Liver (tissue), 9 donors: ENCODE results near the gene CHADL. TPM values are rescaled to one million over a fixed set of nuclear protein-coding genes. Genes with fewer than 3 reads are reported as not detected.

Source experiments
- DNase-seq: peaks from one replicate; pipeline ENCODE4 v3.0.0-alpha.2; 2017; ENCODE audit warnings: low spot score
- H3K27ac ChIP-seq, 2 donors: one replicate each; pipeline ENCODE4 v1.7.0; 2013; ENCODE audit warnings: inconsistent platforms in 2 of 2, low read length in 2 of 2, control low read depth in 1 of 2, low read depth in 1 of 2, mild to moderate bottlenecking in 1 of 2
- H3K27me3 ChIP-seq, 4 donors: one replicate each; pipeline versions ENCODE4 v1.6.1 to v1.7.0; 2013; ENCODE audit warnings: low read length in 3 of 4, inconsistent platforms in 1 of 4, mild to moderate bottlenecking in 1 of 4, moderate library complexity in 1 of 4; ENCODE audit not compliant: control insufficient read depth in 4 of 4, insufficient read depth in 4 of 4
- H3K36me3 ChIP-seq, 4 donors: one replicate each; pipeline versions ENCODE4 v1.6.1 to v1.7.0; 2013; ENCODE audit warnings: low read length in 3 of 4, mild to moderate bottlenecking in 3 of 4, low read depth in 1 of 4, moderate library complexity in 1 of 4; ENCODE audit not compliant: control insufficient read depth in 4 of 4, insufficient read depth in 3 of 4
- H3K4me1 ChIP-seq, 4 donors: one replicate each; pipeline versions ENCODE4 v1.6.1 to v1.7.0; 2013; ENCODE audit warnings: low read length in 3 of 4, mild to moderate bottlenecking in 3 of 4, moderate library complexity in 1 of 4; ENCODE audit not compliant: control insufficient read depth in 4 of 4, insufficient read depth in 4 of 4
- H3K4me3 ChIP-seq, 3 donors: one replicate each; pipeline versions ENCODE4 v1.6.1 to v1.7.0; 2013; ENCODE audit warnings: low read length in 3 of 3, control low read depth in 1 of 3, low read depth in 1 of 3, mild to moderate bottlenecking in 1 of 3
- H3K9ac ChIP-seq, 2 donors: one replicate each; pipeline ENCODE4 v1.7.0; 2013; ENCODE audit warnings: low read length in 2 of 2, mild to moderate bottlenecking in 2 of 2, moderate library complexity in 2 of 2, control low read depth in 1 of 2, low read depth in 1 of 2
- H3K9me3 ChIP-seq, 4 donors: one replicate each; pipeline versions ENCODE4 v1.6.1 to v1.7.0; 2013; ENCODE audit warnings: low read length in 3 of 4; ENCODE audit not compliant: control insufficient read depth in 4 of 4
- FOXA1 ChIP-seq: IDR thresholded peaks from 2 replicates; pipeline ENCODE4 v1.6.1; 2016; ENCODE audit warnings: antibody characterized with exemption
- FOXA2 ChIP-seq: IDR thresholded peaks from 2 replicates; pipeline ENCODE4 v1.6.1; 2016; ENCODE audit warnings: antibody characterized with exemption
- GABPA ChIP-seq, 2 donors: IDR thresholded peaks in 1 of 2; conservative IDR thresholded peaks in 1 of 2; 2 replicates each; pipeline ENCODE4 v1.6.1; 2016; ENCODE audit warnings: antibody characterized with exemption in 2 of 2, mild to moderate bottlenecking in 1 of 2, moderate library complexity in 1 of 2
- HNF4A ChIP-seq, 2 donors: conservative IDR thresholded peaks; 2 replicates each; pipeline ENCODE4 v1.6.1; 2016; ENCODE audit warnings: antibody characterized with exemption in 2 of 2, mild to moderate bottlenecking in 2 of 2
- NR2F2 ChIP-seq: IDR thresholded peaks from 2 replicates; pipeline ENCODE4 v1.6.1; 2016; ENCODE audit warnings: antibody characterized with exemption
- RAD21 ChIP-seq, 2 donors: IDR thresholded peaks; 2 replicates each; pipeline ENCODE4 v1.6.1; 2016; ENCODE audit warnings: antibody characterized with exemption in 2 of 2, mild to moderate bottlenecking in 2 of 2
- RXRA ChIP-seq, 2 donors: IDR thresholded peaks; 2 replicates each; pipeline ENCODE4 v1.6.1; 2017 to 2018; ENCODE audit warnings: antibody characterized with exemption in 2 of 2, mild to moderate bottlenecking in 1 of 2
- TAF1 ChIP-seq: conservative IDR thresholded peaks from 2 replicates; pipeline ENCODE4 v1.6.1; 2016; ENCODE audit warnings: antibody characterized with exemption, mild to moderate bottlenecking
- WGBS: extraction: QIAGEN DNeasy Blood & Tissue Kit; methylation state at CpG from one replicate; pipeline ENCODE4 v1.1.7; 2013; 5-methylcytosine and 5-hydroxymethylcytosine counted together
- polyA plus RNA-seq, 2 donors: library from polyadenylated mRNA; stranded (reverse) in 1 of 2; unstranded in 1 of 2; fragments of 200-250 nt in 1 of 2; fragments of >200 nt in 1 of 2; fragmentation: Nextera tagmentation in 1 of 2; extraction: Ambion mirVana in 1 of 2; gene quantifications; one replicate each; pipeline versions ENCODE4 v1.2.1 to v1.2.3, GENCODE V29; 2013 to 2015
- total RNA-seq, 2 donors: library from RNA; depleted of rRNA; stranded (reverse); fragments of >200 nt; gene quantifications; one replicate each; pipeline ENCODE4 v1.2.3, GENCODE V29; 2014
- TF ChIP-seq, protein P1 (sequence below): IDR thresholded peaks from 2 replicates; pipeline ENCODE4 v1.6.1; 2016; ENCODE audit warnings: antibody characterized with exemption
- TF ChIP-seq, protein P2 (sequence below): IDR thresholded peaks from 2 replicates; pipeline ENCODE4 v1.6.1; 2016; ENCODE audit warnings: antibody characterized with exemption, mild to moderate bottlenecking
- TF ChIP-seq, protein P3 (sequence below): fragments of 150-350 bp; IDR thresholded peaks from 2 replicates; pipeline ENCODE4 v1.5.1; 2017; ENCODE audit warnings: improper control_type of control experiment, low read depth, low read length; ENCODE audit not compliant: missing input control
- TF ChIP-seq, protein P4 (sequence below): IDR thresholded peaks from 2 replicates; pipeline ENCODE4 v1.6.1; 2016; ENCODE audit warnings: antibody characterized with exemption
- donor health status: healthy.
- donor health status: healthy.
- donor health status: healthy.
- donor health status: healthy.
- donor health status: healthy.

CHADL gene
- total and polyA plus RNA-seq, 4 donors: 0.51 to 1.0 (median 0.62) TPM

DNA sequence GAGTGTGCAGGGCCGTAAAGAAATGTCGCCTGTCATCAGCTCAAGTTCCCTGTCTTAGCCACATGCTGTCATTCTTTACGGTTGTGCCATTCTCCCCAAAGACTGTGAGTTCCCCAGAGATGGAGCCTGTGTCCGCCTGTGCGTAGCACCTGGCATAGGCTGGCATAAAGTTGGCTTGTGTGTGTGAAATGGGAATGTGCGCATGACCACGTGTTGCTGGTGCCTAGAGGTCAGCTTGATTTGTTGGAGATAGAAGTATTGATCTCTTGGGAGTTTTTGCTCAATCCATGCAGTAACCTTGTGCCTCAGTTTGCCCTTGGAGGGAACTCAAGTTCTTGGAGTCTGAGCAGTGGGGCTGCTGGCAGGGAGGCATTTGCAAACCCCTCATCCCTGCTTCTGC is 9.4 kb downstream of the CHADL start:
- H3K9me3 ChIP-seq: no peaks in the 10 kb centered on the region
- no peaks in the 10 kb centered on the region for H3K27me3 ChIP-seq
- no peak overlapping the region for H3K27ac ChIP-seq
- DNase-seq: no peak
- peaks cover 5 to 16% (median 8%) of the 10 kb centered on the region in 4 donors for H3K36me3 ChIP-seq
- WGBS: 73% methylated on average over 7 of the region's 7 CpGs
- no peak overlapping the region for H3K9ac ChIP-seq
- H3K4me3 ChIP-seq: no peak overlapping the region
- TF ChIP-seq RXRA (IDR thresholded peaks at IDR 0.05) (peak; percentile 44 to 55), HNF4A (conservative IDR thresholded peaks at IDR 0.05) (peak; percentile 21 to 23), FOXA2 (no peak), RAD21 (IDR thresholded peaks at IDR 0.05) (peak in 1 of 2 donors; percentile 18)
- peaks cover 3 to 37% (median 24%) of the 10 kb centered on the region in 4 donors for H3K4me1 ChIP-seq

DNA sequence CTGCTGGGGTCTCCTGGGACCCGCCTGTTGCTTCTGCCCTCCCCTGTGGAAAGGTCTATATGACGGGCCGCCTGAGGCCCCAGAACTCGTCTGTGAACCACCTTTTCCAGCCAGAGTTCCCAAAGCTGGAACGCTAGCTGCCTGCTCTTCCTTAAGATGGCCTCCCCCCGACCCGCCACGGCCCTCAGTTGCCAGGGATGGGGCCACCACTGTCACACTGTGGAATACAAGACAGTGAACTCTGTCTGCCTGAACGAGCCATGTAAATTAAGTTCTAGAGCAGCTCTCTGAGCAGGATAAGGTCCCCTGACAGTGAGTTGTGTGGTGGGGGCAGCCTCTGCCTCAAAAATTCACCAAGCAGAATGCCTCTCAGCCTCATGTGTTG is 10.3 kb downstream of the CHADL start:
- WGBS: 94% methylated on average over 9 of the region's 9 CpGs
- Histone ChIP-seq H3K4me3 (no peak overlapping the region), H3K9ac (no peak overlapping the region), H3K27me3 (no peaks in the 10 kb centered on the region), H3K27ac (no peak overlapping the region), H3K4me1 (peaks cover 3 to 30% (median 21%) of the 10 kb centered on the region in 4 donors), H3K9me3 (no peaks in the 10 kb centered on the region), H3K36me3 (peaks cover 5 to 24% (median 13%) of the 10 kb centered on the region in 4 donors)
- DNase-seq: no peak
- TF ChIP-seq GABPA (IDR thresholded peaks at IDR 0.05 in 1 of 2, conservative IDR thresholded peaks at IDR 0.05 in 1 of 2): no peak
- TF ChIP-seq, protein P1, sequence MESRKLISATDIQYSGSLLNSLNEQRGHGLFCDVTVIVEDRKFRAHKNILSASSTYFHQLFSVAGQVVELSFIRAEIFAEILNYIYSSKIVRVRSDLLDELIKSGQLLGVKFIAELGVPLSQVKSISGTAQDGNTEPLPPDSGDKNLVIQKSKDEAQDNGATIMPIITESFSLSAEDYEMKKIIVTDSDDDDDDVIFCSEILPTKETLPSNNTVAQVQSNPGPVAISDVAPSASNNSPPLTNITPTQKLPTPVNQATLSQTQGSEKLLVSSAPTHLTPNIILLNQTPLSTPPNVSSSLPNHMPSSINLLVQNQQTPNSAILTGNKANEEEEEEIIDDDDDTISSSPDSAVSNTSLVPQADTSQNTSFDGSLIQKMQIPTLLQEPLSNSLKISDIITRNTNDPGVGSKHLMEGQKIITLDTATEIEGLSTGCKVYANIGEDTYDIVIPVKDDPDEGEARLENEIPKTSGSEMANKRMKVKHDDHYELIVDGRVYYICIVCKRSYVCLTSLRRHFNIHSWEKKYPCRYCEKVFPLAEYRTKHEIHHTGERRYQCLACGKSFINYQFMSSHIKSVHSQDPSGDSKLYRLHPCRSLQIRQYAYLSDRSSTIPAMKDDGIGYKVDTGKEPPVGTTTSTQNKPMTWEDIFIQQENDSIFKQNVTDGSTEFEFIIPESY: no peak
- TF ChIP-seq, protein P2, sequence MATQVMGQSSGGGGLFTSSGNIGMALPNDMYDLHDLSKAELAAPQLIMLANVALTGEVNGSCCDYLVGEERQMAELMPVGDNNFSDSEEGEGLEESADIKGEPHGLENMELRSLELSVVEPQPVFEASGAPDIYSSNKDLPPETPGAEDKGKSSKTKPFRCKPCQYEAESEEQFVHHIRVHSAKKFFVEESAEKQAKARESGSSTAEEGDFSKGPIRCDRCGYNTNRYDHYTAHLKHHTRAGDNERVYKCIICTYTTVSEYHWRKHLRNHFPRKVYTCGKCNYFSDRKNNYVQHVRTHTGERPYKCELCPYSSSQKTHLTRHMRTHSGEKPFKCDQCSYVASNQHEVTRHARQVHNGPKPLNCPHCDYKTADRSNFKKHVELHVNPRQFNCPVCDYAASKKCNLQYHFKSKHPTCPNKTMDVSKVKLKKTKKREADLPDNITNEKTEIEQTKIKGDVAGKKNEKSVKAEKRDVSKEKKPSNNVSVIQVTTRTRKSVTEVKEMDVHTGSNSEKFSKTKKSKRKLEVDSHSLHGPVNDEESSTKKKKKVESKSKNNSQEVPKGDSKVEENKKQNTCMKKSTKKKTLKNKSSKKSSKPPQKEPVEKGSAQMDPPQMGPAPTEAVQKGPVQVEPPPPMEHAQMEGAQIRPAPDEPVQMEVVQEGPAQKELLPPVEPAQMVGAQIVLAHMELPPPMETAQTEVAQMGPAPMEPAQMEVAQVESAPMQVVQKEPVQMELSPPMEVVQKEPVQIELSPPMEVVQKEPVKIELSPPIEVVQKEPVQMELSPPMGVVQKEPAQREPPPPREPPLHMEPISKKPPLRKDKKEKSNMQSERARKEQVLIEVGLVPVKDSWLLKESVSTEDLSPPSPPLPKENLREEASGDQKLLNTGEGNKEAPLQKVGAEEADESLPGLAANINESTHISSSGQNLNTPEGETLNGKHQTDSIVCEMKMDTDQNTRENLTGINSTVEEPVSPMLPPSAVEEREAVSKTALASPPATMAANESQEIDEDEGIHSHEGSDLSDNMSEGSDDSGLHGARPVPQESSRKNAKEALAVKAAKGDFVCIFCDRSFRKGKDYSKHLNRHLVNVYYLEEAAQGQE: no peak
- no peak for TF ChIP-seq TAF1
- TF ChIP-seq, protein P3, sequence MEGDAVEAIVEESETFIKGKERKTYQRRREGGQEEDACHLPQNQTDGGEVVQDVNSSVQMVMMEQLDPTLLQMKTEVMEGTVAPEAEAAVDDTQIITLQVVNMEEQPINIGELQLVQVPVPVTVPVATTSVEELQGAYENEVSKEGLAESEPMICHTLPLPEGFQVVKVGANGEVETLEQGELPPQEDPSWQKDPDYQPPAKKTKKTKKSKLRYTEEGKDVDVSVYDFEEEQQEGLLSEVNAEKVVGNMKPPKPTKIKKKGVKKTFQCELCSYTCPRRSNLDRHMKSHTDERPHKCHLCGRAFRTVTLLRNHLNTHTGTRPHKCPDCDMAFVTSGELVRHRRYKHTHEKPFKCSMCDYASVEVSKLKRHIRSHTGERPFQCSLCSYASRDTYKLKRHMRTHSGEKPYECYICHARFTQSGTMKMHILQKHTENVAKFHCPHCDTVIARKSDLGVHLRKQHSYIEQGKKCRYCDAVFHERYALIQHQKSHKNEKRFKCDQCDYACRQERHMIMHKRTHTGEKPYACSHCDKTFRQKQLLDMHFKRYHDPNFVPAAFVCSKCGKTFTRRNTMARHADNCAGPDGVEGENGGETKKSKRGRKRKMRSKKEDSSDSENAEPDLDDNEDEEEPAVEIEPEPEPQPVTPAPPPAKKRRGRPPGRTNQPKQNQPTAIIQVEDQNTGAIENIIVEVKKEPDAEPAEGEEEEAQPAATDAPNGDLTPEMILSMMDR: no peak
- TF ChIP-seq HNF4A (conservative IDR thresholded peaks at IDR 0.05): no peak
- TF ChIP-seq, protein P4, sequence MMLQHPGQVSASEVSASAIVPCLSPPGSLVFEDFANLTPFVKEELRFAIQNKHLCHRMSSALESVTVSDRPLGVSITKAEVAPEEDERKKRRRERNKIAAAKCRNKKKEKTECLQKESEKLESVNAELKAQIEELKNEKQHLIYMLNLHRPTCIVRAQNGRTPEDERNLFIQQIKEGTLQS: no peak
- TF ChIP-seq FOXA1: no peak
- TF ChIP-seq NR2F2: no peak
